Measurements from ENCODE around the gene RNF167.

RNF167 gene

DNA sequence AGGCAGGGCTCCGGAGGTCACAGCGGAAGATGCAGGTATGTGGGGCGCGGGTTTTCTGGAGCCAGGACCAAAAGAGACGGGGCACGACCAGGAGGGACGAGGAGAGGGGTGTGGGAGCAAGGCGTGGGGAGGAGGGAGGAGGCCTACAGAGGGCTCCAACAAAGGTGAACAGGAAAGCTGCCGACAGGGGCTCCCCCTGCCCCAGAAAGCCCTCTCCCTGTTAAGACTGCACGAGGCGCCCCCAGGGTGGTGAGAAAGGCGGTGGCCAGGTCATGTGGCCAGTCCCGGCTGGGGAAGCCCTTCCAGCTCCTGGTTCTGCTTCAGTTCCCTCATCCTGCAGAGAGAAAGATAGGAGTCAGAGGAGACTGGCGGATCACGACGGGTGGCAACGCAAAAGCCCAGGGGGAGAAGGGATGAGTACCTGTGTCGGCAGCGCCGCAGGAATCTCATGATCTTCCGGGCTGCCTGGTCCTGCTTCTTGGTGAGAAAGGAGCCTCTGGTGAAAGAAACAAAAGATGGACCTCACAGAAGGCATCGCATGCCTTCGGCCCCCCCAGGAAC lies 28.5 kb downstream of the RNF167 start:
- ATAC-seq (ENCODE audit: low read depth) (no peak), DNase-seq (ENCODE audit: low spot score) (no peak)
- Histone ChIP-seq H3K36me3 (ENCODE audit: low read depth) (peaks cover 27% of the 10 kb centered on the region), H3K27ac (ENCODE audit: poor library complexity, severe bottlenecking) (peak overlapping the region; percentile 90), H3K9me3 (ENCODE audit: severe bottlenecking) (no peaks in the 10 kb centered on the region), H3K4me1 (ENCODE audit: insufficient read depth, poor library complexity, severe bottlenecking) (peaks cover 12% of the 10 kb centered on the region), H3K27me3 (ENCODE audit: insufficient read depth, poor library complexity, severe bottlenecking) (no peaks in the 10 kb centered on the region), H3K4me3 (ENCODE audit: severe bottlenecking) (peak overlapping the region; percentile 59)
- TF ChIP-seq, protein P1, sequence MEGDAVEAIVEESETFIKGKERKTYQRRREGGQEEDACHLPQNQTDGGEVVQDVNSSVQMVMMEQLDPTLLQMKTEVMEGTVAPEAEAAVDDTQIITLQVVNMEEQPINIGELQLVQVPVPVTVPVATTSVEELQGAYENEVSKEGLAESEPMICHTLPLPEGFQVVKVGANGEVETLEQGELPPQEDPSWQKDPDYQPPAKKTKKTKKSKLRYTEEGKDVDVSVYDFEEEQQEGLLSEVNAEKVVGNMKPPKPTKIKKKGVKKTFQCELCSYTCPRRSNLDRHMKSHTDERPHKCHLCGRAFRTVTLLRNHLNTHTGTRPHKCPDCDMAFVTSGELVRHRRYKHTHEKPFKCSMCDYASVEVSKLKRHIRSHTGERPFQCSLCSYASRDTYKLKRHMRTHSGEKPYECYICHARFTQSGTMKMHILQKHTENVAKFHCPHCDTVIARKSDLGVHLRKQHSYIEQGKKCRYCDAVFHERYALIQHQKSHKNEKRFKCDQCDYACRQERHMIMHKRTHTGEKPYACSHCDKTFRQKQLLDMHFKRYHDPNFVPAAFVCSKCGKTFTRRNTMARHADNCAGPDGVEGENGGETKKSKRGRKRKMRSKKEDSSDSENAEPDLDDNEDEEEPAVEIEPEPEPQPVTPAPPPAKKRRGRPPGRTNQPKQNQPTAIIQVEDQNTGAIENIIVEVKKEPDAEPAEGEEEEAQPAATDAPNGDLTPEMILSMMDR (IDR thresholded peaks at IDR 0.05; ENCODE audit: poor library complexity, severe bottlenecking): no peak

DNA sequence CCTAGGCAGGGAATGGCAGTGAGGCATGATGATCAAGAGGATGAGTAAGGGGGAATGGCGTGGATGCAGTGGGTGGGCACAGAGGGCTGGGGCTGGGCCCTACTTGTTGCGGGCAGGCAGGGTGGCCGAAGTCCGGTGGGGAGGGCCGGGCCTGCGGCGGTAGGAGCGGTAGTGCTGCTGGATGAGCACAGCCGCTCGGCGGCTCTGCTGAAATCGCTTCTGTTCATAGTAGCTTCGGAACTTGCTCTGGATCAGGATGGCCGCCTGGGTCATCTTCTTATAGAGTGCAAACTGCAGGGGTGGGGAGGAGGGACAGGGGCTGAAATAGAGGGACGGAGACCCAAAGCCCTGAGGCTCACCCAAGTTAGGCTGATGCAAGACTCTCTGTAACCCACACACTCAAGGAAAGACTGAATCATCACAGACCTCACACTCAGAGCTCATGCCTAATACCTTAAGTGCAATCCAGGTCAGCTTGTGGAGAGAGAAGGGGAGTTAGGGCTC lies 29.0 kb downstream of the RNF167 start:
- H3K27me3 ChIP-seq (ENCODE audit: insufficient read depth, poor library complexity, severe bottlenecking): no peaks in the 10 kb centered on the region
- peak overlapping the region; percentile 59 for H3K4me3 ChIP-seq (ENCODE audit: severe bottlenecking)
- DNase-seq (ENCODE audit: low spot score): no peak
- H3K4me1 ChIP-seq (ENCODE audit: insufficient read depth, poor library complexity, severe bottlenecking): peaks cover 12% of the 10 kb centered on the region
- peak; percentile 31 for ATAC-seq (ENCODE audit: low read depth)
- TF ChIP-seq, protein P1 (IDR thresholded peaks at IDR 0.05; ENCODE audit: poor library complexity, severe bottlenecking): no peak
- H3K36me3 ChIP-seq (ENCODE audit: low read depth): peaks cover 32% of the 10 kb centered on the region
- no peaks in the 10 kb centered on the region for H3K9me3 ChIP-seq (ENCODE audit: severe bottlenecking)
- peak overlapping the region; percentile 90 for H3K27ac ChIP-seq (ENCODE audit: poor library complexity, severe bottlenecking)

DNA sequence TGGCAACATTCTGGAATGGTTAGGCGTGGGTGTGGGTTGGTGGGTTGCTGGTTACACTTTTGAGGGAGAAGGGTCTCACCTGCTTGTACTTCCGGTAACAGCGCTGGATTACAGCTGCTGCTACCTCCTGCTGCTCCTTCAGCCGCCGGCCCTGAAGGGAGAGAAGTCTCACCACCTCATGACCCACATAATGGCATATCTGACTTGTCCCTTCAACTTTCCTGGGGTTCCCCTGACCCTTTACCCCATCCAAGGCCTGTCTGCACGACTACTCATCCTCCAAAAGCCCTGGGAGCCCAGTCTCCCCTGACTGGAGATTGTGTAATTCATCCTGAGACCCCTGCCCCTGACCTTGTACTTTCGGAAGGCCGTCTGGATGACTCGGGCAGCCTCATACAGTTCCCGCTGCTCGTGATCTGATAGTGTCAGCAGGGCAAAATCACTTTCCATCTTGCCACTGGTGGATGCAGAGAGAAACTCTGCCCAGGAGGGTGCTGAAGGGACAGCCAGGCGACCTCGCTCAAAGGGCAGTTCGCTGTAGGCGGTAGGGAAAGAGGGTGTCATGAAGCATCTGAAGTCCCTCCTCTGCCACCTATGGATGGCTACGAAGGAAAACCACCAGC lies 29.6 kb downstream of the RNF167 start:
- peaks cover 35% of the 10 kb centered on the region for H3K36me3 ChIP-seq (ENCODE audit: low read depth)

DNA sequence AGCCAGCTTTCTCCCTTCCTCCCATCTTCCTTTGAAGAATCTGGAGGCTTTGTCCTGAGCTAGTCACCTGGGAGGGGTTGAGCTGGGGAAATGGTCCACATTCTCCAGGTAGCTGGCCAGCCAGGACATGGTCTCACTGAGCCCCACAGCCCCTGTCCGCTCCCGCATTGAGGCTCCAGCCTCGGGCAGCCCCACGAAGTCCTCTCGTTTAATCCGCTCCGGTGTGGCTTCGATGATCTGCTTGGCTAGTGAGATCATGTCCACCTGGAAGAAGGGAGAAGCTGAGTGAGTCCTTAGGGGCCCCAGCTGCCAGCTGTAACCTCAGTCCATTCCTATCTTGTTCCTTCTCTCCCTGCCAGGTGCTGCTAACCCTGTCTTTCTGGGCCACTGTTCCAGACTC lies 30.2 kb downstream of the RNF167 start:
- DNase-seq (ENCODE audit: low spot score) (no peak), ATAC-seq (ENCODE audit: low read depth) (no peak)
- no peak overlapping the region for H3K4me3 ChIP-seq (ENCODE audit: severe bottlenecking)
- H3K27me3 ChIP-seq (ENCODE audit: insufficient read depth, poor library complexity, severe bottlenecking): no peaks in the 10 kb centered on the region
- TF ChIP-seq, protein P1 (IDR thresholded peaks at IDR 0.05; ENCODE audit: poor library complexity, severe bottlenecking): no peak
- H3K9me3 ChIP-seq (ENCODE audit: severe bottlenecking): no peaks in the 10 kb centered on the region
- H3K4me1 ChIP-seq (ENCODE audit: insufficient read depth, poor library complexity, severe bottlenecking): peaks cover 12% of the 10 kb centered on the region
- H3K27ac ChIP-seq (ENCODE audit: poor library complexity, severe bottlenecking): peak overlapping the region; percentile 90
- H3K36me3 ChIP-seq (ENCODE audit: low read depth): peaks cover 41% of the 10 kb centered on the region

More for the DNA sequence above, 29.6 kb downstream of the RNF167 start:
- no peak for ATAC-seq (ENCODE audit: low read depth)
- DNase-seq (ENCODE audit: low spot score): no peak
- TF ChIP-seq, protein P1 (IDR thresholded peaks at IDR 0.05; ENCODE audit: poor library complexity, severe bottlenecking): no peak
- Histone ChIP-seq H3K27me3 (ENCODE audit: insufficient read depth, poor library complexity, severe bottlenecking) (no peaks in the 10 kb centered on the region), H3K4me3 (ENCODE audit: severe bottlenecking) (peak overlapping the region; percentile 59), H3K27ac (ENCODE audit: poor library complexity, severe bottlenecking) (peak overlapping the region; percentile 90), H3K4me1 (ENCODE audit: insufficient read depth, poor library complexity, severe bottlenecking) (peaks cover 12% of the 10 kb centered on the region), H3K9me3 (ENCODE audit: severe bottlenecking) (no peaks in the 10 kb centered on the region)

DNA sequence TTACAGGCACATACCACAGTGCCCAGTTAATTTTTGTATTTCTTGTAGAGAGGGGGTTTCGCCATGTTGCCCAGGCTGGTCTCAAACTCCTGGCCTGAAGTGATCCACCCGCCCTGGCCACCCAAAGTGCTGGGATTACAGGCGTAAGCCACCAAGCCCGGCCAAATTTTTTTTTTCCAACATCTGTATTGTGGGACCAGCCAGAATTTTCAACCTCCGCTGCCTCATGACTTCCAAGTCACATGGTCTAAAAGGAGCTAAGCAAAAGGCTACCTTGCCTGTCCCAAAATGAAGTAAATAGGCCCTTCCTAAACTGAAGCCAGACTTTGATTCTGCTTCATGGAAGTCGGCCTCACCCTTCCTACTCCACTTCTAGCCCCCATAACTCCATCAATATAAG lies 31.8 kb downstream of the RNF167 start:
- TF ChIP-seq, protein P1 (IDR thresholded peaks at IDR 0.05; ENCODE audit: poor library complexity, severe bottlenecking): no peak
- Histone ChIP-seq H3K36me3 (ENCODE audit: low read depth) (peaks cover 37% of the 10 kb centered on the region), H3K4me3 (ENCODE audit: severe bottlenecking) (no peak overlapping the region), H3K27me3 (ENCODE audit: insufficient read depth, poor library complexity, severe bottlenecking) (no peaks in the 10 kb centered on the region), H3K4me1 (ENCODE audit: insufficient read depth, poor library complexity, severe bottlenecking) (peaks cover 5% of the 10 kb centered on the region), H3K9me3 (ENCODE audit: severe bottlenecking) (no peaks in the 10 kb centered on the region), H3K27ac (ENCODE audit: poor library complexity, severe bottlenecking) (no peak overlapping the region)
- DNase-seq (ENCODE audit: low spot score) (no peak), ATAC-seq (ENCODE audit: low read depth) (no peak)

All from RWPE2 (cell line).